Upper lobe of left lung (tissue), 6 donors: ENCODE measurements around the gene NRXN2. TPM values are rescaled to one million over a fixed set of nuclear protein-coding genes. Genes with fewer than 3 reads are reported as not detected.

Source experiments
- ATAC-seq, 2 donors: fragments of 200-7000 bp; cut with Tn5 transposase; one replicate each; pipeline ENCODE4 v1.9.1; 2022; ENCODE audit warnings: mild to moderate bottlenecking in 2 of 2, moderate library complexity in 2 of 2; ENCODE audit not compliant: low FRiP score in 2 of 2
- DNase-seq, 2 donors: peaks; one replicate each; pipeline ENCODE4 v3.0.0-alpha.2; 2019 to 2020
- H3K27ac ChIP-seq, 4 donors: fragments of 200-600 bp; sonication (generic); one replicate each; pipeline ENCODE4 v1.5.1; 2016 to 2019
- H3K27me3 ChIP-seq, 4 donors: fragments of 200-600 bp; sonication (generic); one replicate each; pipeline ENCODE4 v1.5.1; 2017 to 2019
- H3K36me3 ChIP-seq, 4 donors: fragments of 200-600 bp; sonication (generic); one replicate each; pipeline ENCODE4 v1.5.1; 2016 to 2019
- H3K4me1 ChIP-seq, 4 donors: fragments of 200-600 bp; sonication (generic); one replicate each; pipeline ENCODE4 v1.5.1; 2018 to 2019
- H3K4me3 ChIP-seq, 4 donors: fragments of 200-600 bp; sonication (generic); one replicate each; pipeline ENCODE4 v1.5.1; 2017 to 2019; ENCODE audit warnings: mild to moderate bottlenecking in 2 of 4, moderate library complexity in 1 of 4
- H3K9me3 ChIP-seq, 4 donors: fragments of 200-600 bp; sonication (generic); one replicate each; pipeline ENCODE4 v1.5.1; 2018 to 2019
- EP300 ChIP-seq, 4 donors: sonication (generic); formaldehyde crosslinking; IDR thresholded peaks; one replicate each; pipeline ENCODE4 v1.5.1; 2017; ENCODE audit warnings: antibody characterized with exemption in 4 of 4, control low read depth in 2 of 4
- POLR2A ChIP-seq, 4 donors: fragments of 450-650 bp; IDR thresholded peaks; one replicate each; pipeline ENCODE4 v1.5.1; 2016 to 2017; ENCODE audit warnings: antibody characterized with exemption in 4 of 4, mild to moderate bottlenecking in 2 of 4
- POLR2AphosphoS5 ChIP-seq, 2 donors: sonication (generic); formaldehyde crosslinking; IDR thresholded peaks; one replicate each; pipeline ENCODE4 v1.5.1; 2017; ENCODE audit warnings: antibody characterized with exemption in 2 of 2
- WGBS, 2 donors: methylation state at CpG; one replicate each; pipeline ENCODE4 v1.1.5; 2017 to 2018; 5-methylcytosine and 5-hydroxymethylcytosine counted together
- total RNA-seq, 6 donors: library from RNA; depleted of rRNA in 4 of 6; stranded (reverse); fragments of >200 nt in 4 of 6; gene quantifications; one replicate each; pipeline versions ENCODE4 v1.1.0 to v1.2.1, GENCODE V29; 2016 to 2021
- TF ChIP-seq, protein P1 (sequence below), 6 experiments: fragments of 450-650 bp in 4 of 6; fragments of 200-600 bp in 2 of 6; sonication (generic) in 2 of 6; IDR thresholded peaks; one replicate each; pipeline ENCODE4 v1.5.1; 2016 to 2019; ENCODE audit warnings: antibody characterized with exemption in 6 of 6
- donor health status: DM: no; HTN: no; CAD: no; lungs with moderate emphysema.
- donor health status: DM: no; HTN: yes; CAD: no; lungs with severe emphysema.

NRXN2 gene
- total RNA-seq, 6 donors from 2014 or later, result 0.59 to 21.6 (median 2.9) TPM; not detected in 2

GRCh38 chr11:64746486-64746885 is 23.5 kb upstream of the NRXN2 start:
- DNase-seq, result peak in 1 of 2 donors; percentile 58
- TF ChIP-seq, protein P1, sequence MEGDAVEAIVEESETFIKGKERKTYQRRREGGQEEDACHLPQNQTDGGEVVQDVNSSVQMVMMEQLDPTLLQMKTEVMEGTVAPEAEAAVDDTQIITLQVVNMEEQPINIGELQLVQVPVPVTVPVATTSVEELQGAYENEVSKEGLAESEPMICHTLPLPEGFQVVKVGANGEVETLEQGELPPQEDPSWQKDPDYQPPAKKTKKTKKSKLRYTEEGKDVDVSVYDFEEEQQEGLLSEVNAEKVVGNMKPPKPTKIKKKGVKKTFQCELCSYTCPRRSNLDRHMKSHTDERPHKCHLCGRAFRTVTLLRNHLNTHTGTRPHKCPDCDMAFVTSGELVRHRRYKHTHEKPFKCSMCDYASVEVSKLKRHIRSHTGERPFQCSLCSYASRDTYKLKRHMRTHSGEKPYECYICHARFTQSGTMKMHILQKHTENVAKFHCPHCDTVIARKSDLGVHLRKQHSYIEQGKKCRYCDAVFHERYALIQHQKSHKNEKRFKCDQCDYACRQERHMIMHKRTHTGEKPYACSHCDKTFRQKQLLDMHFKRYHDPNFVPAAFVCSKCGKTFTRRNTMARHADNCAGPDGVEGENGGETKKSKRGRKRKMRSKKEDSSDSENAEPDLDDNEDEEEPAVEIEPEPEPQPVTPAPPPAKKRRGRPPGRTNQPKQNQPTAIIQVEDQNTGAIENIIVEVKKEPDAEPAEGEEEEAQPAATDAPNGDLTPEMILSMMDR (IDR thresholded peaks at IDR 0.05), result no peak
- TF ChIP-seq POLR2AphosphoS5 (IDR thresholded peaks at IDR 0.05) (no peak), POLR2A (IDR thresholded peaks at IDR 0.05) (no peak), EP300 (IDR thresholded peaks at IDR 0.05) (no peak)
- no peaks in the 10 kb centered on the region for H3K9me3 ChIP-seq
- H3K36me3 ChIP-seq, result no peaks in the 10 kb centered on the region
- H3K4me1 ChIP-seq, result peaks cover 28 to 50% (median 41%) of the 10 kb centered on the region in 4 donors
- 68 to 73% methylated on average over 10 of the region's 10 CpGs for WGBS, 2 donors
- peak overlapping the region; percentile 83 to 97 (median 92) for H3K27ac ChIP-seq
- ATAC-seq, result no peak
- peak overlapping the region in 1 of 4 donors; percentile 56 for H3K4me3 ChIP-seq
- H3K27me3 ChIP-seq, result peaks cover 0 to 9% (median 0%) of the 10 kb centered on the region in 4 donors

DNA sequence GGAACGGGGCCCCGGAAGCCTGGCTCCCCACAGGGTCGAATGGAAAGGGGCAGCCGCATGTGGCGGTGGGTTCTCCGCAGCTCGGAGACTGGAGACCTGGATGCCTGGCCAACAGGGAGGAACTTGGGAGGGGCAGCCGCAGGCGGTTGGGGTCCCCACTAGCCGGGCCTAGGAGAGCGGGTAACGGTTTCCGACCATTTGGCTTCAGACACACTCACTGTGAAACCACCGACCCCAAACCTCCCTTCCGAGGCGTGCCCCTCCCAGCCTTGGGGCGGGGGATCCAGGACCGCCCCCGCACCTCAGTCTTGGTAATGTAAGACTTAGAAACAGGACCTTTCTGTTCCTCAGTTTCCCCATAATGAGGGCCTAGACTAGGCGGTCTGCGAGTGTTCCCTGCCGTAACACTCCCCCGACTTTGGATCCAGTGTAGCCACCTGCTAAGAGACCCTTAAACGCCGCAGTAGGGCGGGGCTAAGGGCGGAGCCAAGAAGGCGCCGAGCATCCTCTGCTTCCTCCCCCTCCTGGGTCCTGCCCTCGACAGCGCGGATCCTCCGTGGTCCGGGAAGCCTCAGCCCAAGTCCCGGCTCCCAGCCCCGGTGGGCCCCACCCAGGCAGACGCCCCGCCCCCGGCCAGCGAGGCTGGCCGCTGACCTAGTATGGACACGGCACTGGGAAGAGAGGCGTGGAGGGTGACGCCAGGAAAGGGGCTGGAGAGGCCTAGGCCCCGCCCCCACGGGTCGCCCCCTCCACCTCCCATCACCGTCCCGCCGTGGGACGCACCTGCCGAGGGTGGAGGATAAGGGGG is 22.7 kb upstream of the NRXN2 start:
- ATAC-seq (peak; percentile 66 to 79), DNase-seq (peak; percentile 91 to 96)
- Histone ChIP-seq H3K9me3 (no peaks in the 10 kb centered on the region), H3K4me1 (peaks cover 28 to 56% (median 43%) of the 10 kb centered on the region in 4 donors), H3K36me3 (no peaks in the 10 kb centered on the region), H3K27me3 (peaks cover 0 to 9% (median 0%) of the 10 kb centered on the region in 4 donors), H3K4me3 (peak overlapping the region; percentile 37 to 64 (median 58)), H3K27ac (peak overlapping the region; percentile 83 to 97 (median 92))
- peak in 1 of 4 donors; percentile 5 for TF ChIP-seq EP300 (IDR thresholded peaks at IDR 0.05)
- TF ChIP-seq POLR2A (IDR thresholded peaks at IDR 0.05), result peak in 1 of 4 donors; percentile 60
- peak; percentile 54 to 69 for TF ChIP-seq POLR2AphosphoS5 (IDR thresholded peaks at IDR 0.05)
- TF ChIP-seq, protein P1 (IDR thresholded peaks at IDR 0.05), result peak in 1 of 6 experiments; percentile 24
- 1 to 2% methylated on average over 17 to 49 of the region's 52 CpGs for WGBS, 2 donors

- DNase-seq (peak; percentile 92 to 95), ATAC-seq (peak; percentile 34 to 53)
- Histone ChIP-seq H3K36me3 (peaks cover 0 to 2% (median 0%) of the 10 kb centered on the region in 4 donors), H3K4me3 (peak overlapping the region; percentile 37 to 64 (median 58)), H3K9me3 (no peaks in the 10 kb centered on the region), H3K27ac (peak overlapping the region; percentile 83 to 97 (median 92)), H3K27me3 (peaks cover 0 to 9% (median 0%) of the 10 kb centered on the region in 4 donors), H3K4me1 (peaks cover 28 to 58% (median 43%) of the 10 kb centered on the region in 4 donors)
- 1% methylated on average over 14 to 20 of the region's 20 CpGs for WGBS, 2 donors
- TF ChIP-seq POLR2AphosphoS5 (IDR thresholded peaks at IDR 0.05) (peak in 1 of 2 donors; percentile 84), POLR2A (IDR thresholded peaks at IDR 0.05) (peak in 1 of 4 donors; percentile 55), EP300 (IDR thresholded peaks at IDR 0.05) (peak in 2 of 4 donors; percentile 12 to 84)
- TF ChIP-seq, protein P1 (IDR thresholded peaks at IDR 0.05), result peak in 1 of 6 experiments; percentile 10
Observed at GRCh38 chr11:64745189-64745520, 22.2 kb upstream of the NRXN2 start.

DNA sequence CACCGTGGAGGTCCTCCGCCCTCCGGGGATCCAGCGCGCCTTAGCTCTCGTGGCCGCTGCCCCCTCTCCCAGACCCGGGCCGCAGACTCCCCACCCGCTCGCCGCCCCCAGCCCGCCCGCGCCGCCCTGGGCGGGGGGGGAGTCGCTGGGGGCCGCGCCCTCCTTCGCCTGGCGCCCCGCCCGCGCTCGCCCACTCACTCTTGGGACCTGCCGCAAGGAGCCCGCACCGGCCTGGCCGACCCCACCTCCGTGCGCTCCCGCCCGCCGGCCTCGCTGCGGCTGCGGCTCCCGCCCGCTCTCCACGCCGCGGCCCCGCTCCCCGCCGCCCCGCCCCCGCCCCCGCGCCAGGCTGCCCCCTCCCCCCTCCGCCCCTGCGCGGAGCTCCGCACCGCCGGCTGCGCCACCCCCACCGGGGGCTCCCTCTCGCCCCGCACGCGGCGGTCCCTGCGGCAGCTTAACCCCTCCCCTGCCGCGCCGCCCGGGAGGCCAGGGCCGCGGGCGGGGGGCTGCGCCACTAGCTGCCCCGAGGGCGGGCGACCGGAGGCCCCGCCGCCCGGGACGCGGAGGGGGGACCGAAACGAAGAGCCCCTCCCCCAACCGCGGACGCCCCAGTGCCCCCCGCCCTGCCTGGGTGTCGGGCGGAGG is 21.7 kb upstream of the NRXN2 start:
- Histone ChIP-seq H3K4me3 (peak overlapping the region; percentile 26 to 64 (median 58)), H3K27ac (peak overlapping the region; percentile 83 to 97 (median 92)), H3K27me3 (peaks cover 0 to 9% (median 0%) of the 10 kb centered on the region in 4 donors), H3K4me1 (peaks cover 28 to 58% (median 43%) of the 10 kb centered on the region in 4 donors), H3K36me3 (peaks cover 0 to 7% (median 0%) of the 10 kb centered on the region in 4 donors), H3K9me3 (no peaks in the 10 kb centered on the region)
- DNase-seq, result peak in 1 of 2 donors; percentile 92
- TF ChIP-seq POLR2AphosphoS5 (IDR thresholded peaks at IDR 0.05) (no peak), POLR2A (IDR thresholded peaks at IDR 0.05) (no peak), EP300 (IDR thresholded peaks at IDR 0.05) (no peak)
- TF ChIP-seq, protein P1 (IDR thresholded peaks at IDR 0.05), result no peak
- no peak for ATAC-seq
- 0% methylated on average over 9 of the region's 89 CpGs; no CpG with 5 or more reads in 1 of the 2 donors for WGBS, 2 donors
